H7 (cell line): ENCODE results near the gene C12orf43. TPM values are rescaled to one million over a fixed set of nuclear protein-coding genes. Genes with fewer than 3 reads are reported as not detected.
A peak's percentile ranks its signal among the peaks of the same experiment; 100 is the strongest.
"Not testable (repeated sequence)": the region's sequence is repeated elsewhere in the genome, so short reads cannot be mapped to it uniquely, and the experiment has no call there.

Experiments used
- DNase-seq: peaks from one replicate; pipeline ENCODE4 v3.0.0; 2012
- H3K27me3 ChIP-seq: 2 replicates; pipeline ENCODE4 v1.6.0; 2011; ENCODE audit warnings: mild to moderate bottlenecking, low read length; ENCODE audit not compliant: control insufficient read depth, insufficient read depth
- H3K36me3 ChIP-seq: replicated peaks from 2 replicates; pipeline ENCODE4 v1.5.1; 2011; ENCODE audit warnings: low read length; ENCODE audit not compliant: control insufficient read depth, insufficient read depth
- H3K4me3 ChIP-seq: 2 replicates; pipeline ENCODE4 v1.5.1; 2011; ENCODE audit warnings: low read depth, mild to moderate bottlenecking, control low read depth, low read length, moderate library complexity; ENCODE audit not compliant: insufficient read depth
- total RNA-seq: library from RNA; depleted of rRNA; stranded (reverse); fragments of >200 nt; shearing (Covaris generic); gene quantifications from 2 replicates; pipeline ENCODE4 v1.2.3, GENCODE V29; 2014; rRNA removed

The C12orf43 gene, protein sequence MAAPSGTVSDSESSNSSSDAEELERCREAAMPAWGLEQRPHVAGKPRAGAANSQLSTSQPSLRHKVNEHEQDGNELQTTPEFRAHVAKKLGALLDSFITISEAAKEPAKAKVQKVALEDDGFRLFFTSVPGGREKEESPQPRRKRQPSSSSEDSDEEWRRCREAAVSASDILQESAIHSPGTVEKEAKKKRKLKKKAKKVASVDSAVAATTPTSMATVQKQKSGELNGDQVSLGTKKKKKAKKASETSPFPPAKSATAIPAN
- 11.8 and 15.0 TPM in 2 replicates for total RNA-seq

GRCh38 chr12:121015825-121016766 is at the start of gene C12orf43:
C12orf43 (minus strand) TSS chr12:121016487; CDS start chr12:121016474, 13 bp downstream.
- Histone ChIP-seq H3K36me3 (no peaks in the 10 kb centered on the region; the same call in 1 of the 2 replicates), H3K4me3 (peak within 1 kb of the TSS; percentile 74), H3K27me3 (no peaks in the 10 kb centered on the region)
- DNase-seq = peak; percentile 92

DNA sequence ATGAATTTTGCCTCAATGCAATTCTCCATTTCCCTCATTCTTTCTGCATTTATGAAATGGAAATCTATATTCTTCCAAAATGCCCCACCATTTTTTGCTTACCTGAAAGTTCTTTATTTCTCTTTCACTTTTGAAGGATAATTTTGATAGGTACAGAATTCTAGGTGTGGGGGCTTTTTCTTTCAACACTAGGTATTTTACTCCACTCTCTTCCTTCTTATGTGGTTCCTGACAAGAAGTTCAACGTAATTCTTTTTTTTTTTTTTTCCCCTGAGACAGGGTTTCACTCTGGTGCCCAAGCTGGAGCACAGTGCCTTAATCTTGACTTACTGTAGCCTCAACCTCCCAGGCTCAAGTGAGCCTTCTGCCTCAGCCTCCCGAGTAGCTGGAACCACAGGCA is 49.1 kb upstream of the C12orf43 start:
- no peaks in the 10 kb centered on the region for H3K27me3 ChIP-seq
- no peak for DNase-seq
- H3K36me3 ChIP-seq = no peaks in the 10 kb centered on the region
- no peak overlapping the region for H3K4me3 ChIP-seq

DNA sequence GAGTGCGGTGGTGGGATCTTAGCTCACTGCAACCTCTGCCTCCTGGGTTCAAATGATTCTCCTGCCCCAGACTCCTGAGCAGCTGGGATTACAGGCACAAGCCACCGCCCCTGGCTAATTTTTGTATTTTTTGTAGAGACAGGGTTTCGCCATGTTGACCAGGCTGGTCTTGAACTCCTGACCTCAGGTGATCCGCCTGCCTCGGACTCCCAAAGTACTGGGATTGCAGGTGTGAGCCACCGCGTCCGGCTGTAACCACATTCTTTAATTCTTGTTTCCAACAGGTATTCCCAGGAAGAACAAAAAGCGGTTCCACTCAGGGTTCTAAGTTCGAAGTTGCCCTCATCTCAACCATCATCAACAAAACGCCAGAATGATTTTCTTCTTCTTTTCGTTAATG is 48.3 kb upstream of the C12orf43 start:
- not testable (repeated sequence) for H3K27me3 ChIP-seq, H3K4me3 ChIP-seq, DNase-seq, H3K36me3 ChIP-seq

DNA sequence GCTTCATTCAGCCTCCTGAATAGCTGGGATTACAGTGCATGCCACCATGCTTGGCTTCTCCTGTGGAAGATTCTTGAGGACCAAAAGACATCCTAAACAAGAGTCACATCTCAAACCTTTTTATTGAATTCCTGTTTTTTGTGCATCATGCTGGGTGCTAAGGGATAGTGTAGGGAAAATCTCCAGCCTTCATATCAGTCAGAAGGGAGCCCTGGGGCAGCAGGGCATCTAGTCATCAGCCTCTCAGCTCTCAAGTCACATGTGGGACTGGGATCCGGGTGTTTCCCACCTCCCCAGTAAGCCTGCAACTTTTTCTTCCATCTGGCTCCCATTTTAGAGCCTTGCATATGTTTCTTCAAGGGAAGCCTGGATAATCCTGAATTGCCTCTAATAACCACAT is 47.8 kb upstream of the C12orf43 start:
- H3K27me3 ChIP-seq = no peaks in the 10 kb centered on the region
- no peak for DNase-seq
- H3K4me3 ChIP-seq = no peak overlapping the region
- H3K36me3 ChIP-seq = no peaks in the 10 kb centered on the region

- H3K27me3 ChIP-seq = no peaks in the 10 kb centered on the region
Observed at GRCh38 chr12:121062391-121063045, 46.2 kb upstream of the C12orf43 start.

GRCh38 chr12:121061831-121062230 is 45.5 kb upstream of the C12orf43 start:
- Histone ChIP-seq H3K27me3 (no peaks in the 10 kb centered on the region), H3K36me3 (no peaks in the 10 kb centered on the region), H3K4me3 (no peak overlapping the region)
- DNase-seq = no peak

More at GRCh38 chr12:121062391-121063045, 46.2 kb upstream of the C12orf43 start:
- Histone ChIP-seq H3K4me3 (no peak overlapping the region), H3K36me3 (no peaks in the 10 kb centered on the region)
- DNase-seq = no peak

GRCh38 chr12:121060149-121061001 is 44.1 kb upstream of the C12orf43 start:
- DNase-seq = peak; percentile 67
- H3K27me3 ChIP-seq = no peaks in the 10 kb centered on the region
- no peaks in the 10 kb centered on the region for H3K36me3 ChIP-seq
- no peak overlapping the region for H3K4me3 ChIP-seq

DNA sequence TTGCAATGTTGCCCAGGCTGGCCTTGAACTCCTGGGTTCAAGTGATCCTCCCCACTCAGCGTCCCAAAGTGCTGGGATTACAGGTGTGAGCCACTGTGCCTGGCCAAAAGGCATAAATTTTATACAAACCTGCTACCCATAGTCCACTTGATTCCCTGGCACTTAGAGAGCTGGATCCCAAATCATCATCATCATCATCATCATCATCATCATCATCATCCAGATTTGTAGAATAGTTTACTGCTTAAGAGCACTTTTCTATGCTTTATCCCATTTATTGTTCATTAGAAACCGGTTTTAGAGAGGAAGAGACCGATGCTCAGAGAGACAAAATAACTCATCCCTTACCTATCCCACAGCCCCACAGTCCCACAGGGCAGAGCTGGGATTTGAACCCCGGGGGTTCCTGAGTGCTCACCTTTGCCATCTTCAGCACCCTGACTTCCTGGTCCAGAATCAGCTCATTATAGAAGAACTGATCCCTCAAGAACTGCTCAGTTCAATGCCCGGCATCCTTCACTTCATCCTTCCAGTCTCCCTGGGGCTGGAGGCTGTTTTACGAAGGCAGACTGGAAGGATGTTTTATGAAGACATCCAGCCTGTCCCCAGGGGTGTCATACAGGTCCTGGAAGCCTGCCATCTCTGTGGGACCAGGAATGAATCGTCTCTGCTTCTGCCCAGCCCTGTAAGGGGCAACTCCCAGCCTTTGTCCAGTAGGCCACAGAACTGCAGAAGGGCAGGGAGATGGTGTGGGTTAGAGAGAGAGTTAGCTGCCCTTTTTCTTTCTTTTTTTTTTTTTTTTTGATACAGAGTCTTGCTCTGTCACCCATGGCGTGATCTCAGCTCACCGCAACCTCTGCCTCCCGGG is 43.0 kb upstream of the C12orf43 start:
- no peak for DNase-seq
- H3K27me3 ChIP-seq = no peaks in the 10 kb centered on the region
- no peaks in the 10 kb centered on the region for H3K36me3 ChIP-seq
- no peak overlapping the region for H3K4me3 ChIP-seq

DNA sequence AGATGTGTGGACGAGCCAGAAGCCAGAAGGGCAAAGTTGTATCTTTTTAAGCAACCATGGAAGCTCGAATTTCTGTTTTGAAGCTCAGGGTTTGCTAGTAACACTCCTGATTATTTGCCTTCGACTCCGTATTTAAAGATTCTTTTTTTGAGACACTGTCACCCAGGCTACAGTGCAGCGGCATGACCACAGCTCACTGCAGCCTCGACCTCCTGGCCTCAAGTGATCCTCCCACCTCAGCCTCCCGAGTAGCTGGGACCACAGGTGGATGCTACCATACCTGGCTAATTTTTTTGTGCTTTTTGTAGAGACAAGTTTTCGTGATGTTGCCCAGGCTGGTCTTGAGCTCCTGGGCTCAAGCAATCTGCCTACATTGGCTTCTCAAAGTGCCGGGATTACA is 41.5 kb upstream of the C12orf43 start:
- Histone ChIP-seq H3K4me3 (no peak overlapping the region), H3K27me3 (no peaks in the 10 kb centered on the region), H3K36me3 (no peaks in the 10 kb centered on the region)
- no peak for DNase-seq

DNA sequence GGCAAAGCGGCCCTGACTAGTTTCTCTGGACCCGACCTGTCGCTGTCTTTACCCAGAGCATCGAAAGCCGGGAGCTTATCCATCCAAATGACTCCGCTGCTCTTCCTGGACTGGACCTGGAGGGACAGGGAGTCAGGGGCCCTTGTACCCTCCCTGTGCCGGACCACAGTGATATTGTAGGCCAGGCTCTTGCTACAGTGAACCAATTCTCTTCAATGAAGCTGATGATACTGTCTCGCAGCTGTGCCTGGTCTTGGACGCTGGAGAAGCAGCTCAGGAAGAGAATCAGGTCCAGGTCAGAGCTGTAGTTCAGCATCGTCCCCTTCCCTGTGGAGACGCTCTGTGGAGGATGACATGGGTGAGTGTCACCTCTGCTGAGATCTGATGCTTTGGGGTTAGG is 37.4 kb upstream of the C12orf43 start:
- no peaks in the 10 kb centered on the region for H3K27me3 ChIP-seq
- DNase-seq = no peak
- no peaks in the 10 kb centered on the region for H3K36me3 ChIP-seq
- no peak overlapping the region for H3K4me3 ChIP-seq

- no peak for DNase-seq
- no peaks in the 10 kb centered on the region for H3K36me3 ChIP-seq
- no peak overlapping the region for H3K4me3 ChIP-seq
Observed at GRCh38 chr12:121050725-121051124, 34.4 kb upstream of the C12orf43 start.

DNA sequence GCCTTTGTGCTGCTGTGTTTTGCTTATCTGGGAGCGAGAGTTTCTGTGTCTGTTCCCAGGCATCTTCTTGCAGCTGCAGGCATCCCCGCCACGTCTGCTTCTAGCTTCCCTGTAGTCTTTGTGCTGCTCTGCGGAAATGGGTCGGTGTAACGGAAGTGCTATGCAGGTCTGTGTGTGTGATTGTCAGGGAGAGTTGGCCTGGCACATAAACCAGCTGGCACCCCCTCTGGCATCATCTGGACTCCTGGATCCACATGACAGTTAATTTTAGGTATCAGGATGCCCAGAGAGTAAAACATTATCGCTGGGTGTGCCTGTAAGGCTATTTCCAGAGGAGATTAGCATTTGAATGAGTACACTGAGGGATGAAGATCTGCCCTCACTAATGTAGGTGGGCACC is 32.2 kb upstream of the C12orf43 start:
- H3K4me3 ChIP-seq = no peak overlapping the region
- H3K36me3 ChIP-seq = no peaks in the 10 kb centered on the region
- H3K27me3 ChIP-seq = no peaks in the 10 kb centered on the region
- no peak for DNase-seq

More at GRCh38 chr12:121050725-121051124, 34.4 kb upstream of the C12orf43 start:
- H3K27me3 ChIP-seq = no peaks in the 10 kb centered on the region

DNA sequence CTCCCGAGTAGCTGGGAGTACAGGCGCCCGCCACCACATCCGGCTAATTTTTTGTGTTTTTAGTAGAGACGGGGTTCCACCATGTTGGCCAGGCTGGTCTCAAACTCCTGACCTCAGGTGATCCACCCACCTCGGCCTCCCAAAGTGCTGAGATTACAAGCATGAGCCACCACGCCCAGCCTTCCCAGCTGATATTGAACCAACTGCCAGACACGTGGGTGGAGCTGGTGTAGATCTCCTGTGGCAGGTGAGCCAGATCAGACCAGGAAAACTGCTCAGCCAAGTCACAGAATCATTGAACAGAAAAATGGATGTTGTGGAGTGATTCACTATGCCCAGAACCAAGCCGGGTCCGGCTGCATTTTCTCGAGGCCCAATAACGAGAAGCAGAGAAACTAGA is 31.1 kb upstream of the C12orf43 start:
- not testable (repeated sequence) for H3K4me3 ChIP-seq, H3K36me3 ChIP-seq, DNase-seq, H3K27me3 ChIP-seq
